Esophagus squamous epithelium (tissue), 4 donors: ENCODE measurements around the gene CGA.
A peak's percentile ranks its signal among the peaks of the same experiment; 100 is the strongest.

ENCODE experiments used
- POLR2A ChIP-seq, 4 donors: fragments of 450-650 bp; IDR thresholded peaks; one replicate each; pipeline ENCODE4 v1.6.1; 2017; ENCODE audit warnings: antibody characterized with exemption in 4 of 4, mild to moderate bottlenecking in 4 of 4, moderate library complexity in 3 of 4
- TF ChIP-seq, protein P1 (sequence below), 6 experiments: fragments of 450-650 bp in 4 of 6; fragments of 200-600 bp in 2 of 6; sonication (generic) in 2 of 6; IDR thresholded peaks; one replicate each; pipeline ENCODE4 v1.5.1; 2016 to 2019; ENCODE audit warnings: antibody characterized with exemption in 6 of 6, mild to moderate bottlenecking in 4 of 6, moderate library complexity in 4 of 6

GRCh38 chr6:87066449-87067333 lies 28.2 kb downstream of the CGA start:
- TF ChIP-seq, protein P1, sequence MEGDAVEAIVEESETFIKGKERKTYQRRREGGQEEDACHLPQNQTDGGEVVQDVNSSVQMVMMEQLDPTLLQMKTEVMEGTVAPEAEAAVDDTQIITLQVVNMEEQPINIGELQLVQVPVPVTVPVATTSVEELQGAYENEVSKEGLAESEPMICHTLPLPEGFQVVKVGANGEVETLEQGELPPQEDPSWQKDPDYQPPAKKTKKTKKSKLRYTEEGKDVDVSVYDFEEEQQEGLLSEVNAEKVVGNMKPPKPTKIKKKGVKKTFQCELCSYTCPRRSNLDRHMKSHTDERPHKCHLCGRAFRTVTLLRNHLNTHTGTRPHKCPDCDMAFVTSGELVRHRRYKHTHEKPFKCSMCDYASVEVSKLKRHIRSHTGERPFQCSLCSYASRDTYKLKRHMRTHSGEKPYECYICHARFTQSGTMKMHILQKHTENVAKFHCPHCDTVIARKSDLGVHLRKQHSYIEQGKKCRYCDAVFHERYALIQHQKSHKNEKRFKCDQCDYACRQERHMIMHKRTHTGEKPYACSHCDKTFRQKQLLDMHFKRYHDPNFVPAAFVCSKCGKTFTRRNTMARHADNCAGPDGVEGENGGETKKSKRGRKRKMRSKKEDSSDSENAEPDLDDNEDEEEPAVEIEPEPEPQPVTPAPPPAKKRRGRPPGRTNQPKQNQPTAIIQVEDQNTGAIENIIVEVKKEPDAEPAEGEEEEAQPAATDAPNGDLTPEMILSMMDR (IDR thresholded peaks at IDR 0.05), result peak in 4 of 6 experiments; percentile 11 to 44 (median 36)
- no peak for TF ChIP-seq POLR2A (IDR thresholded peaks at IDR 0.05)
